ENCODE results near the gene RABEP2. TPM values are rescaled to one million over a fixed set of nuclear protein-coding genes. Genes with fewer than 3 reads are reported as not detected.

The RABEP2 gene
- total and polyA plus RNA-seq, 9 of the 15 experiments (the other 6 are each of a cell fraction or from before 2014, with no cell fraction given), result 0.15 to 13.4 (median 3.5) TPM

GRCh38 chr16:28950648-28951409 is 25.8 kb upstream of the RABEP2 start, which contains the start of gene NFATC2IP (continued):
- TF ChIP-seq FOXM1 (IDR thresholded peaks at IDR 0.05; ENCODE audit: low read depth) (no peak), FOXM1 (CRISPR knock-in tag; IDR thresholded peaks at IDR 0.05; ENCODE audit: low read depth) (no peak; the same call in 1 of the 2 replicates), TBP (optimal IDR thresholded peaks at IDR 0.05; ENCODE audit: low read depth, low read length) (peak; percentile 83), SMAD3 (CRISPR knock-in tag; conservative IDR thresholded peaks at IDR 0.05) (no peak), ZSCAN32 (CRISPR knock-in tag; IDR thresholded peaks at IDR 0.05) (no peak), ZNF717 (CRISPR knock-in tag; IDR thresholded peaks at IDR 0.05) (no peak), BRCA1 (IDR thresholded peaks at IDR 0.05) (no peak), BRCA1 (CRISPR knock-in tag; IDR thresholded peaks at IDR 0.05) (no peak), CBX2 (IDR thresholded peaks at IDR 0.05; ENCODE audit: insufficient read depth, low read length, poor library complexity, severe bottlenecking) (no peak), EP300 (IDR thresholded peaks at IDR 0.05; ENCODE audit: low read length) (no peak), ZNF512 (tag; IDR thresholded peaks at IDR 0.05) (no peak), STAT5B (CRISPR knock-in tag; IDR thresholded peaks at IDR 0.05) (no peak), MITF (IDR thresholded peaks at IDR 0.05) (no peak), ZNF561 (CRISPR knock-in tag; conservative IDR thresholded peaks at IDR 0.05) (no peak), ATF2 (CRISPR knock-in tag; IDR thresholded peaks at IDR 0.05) (no peak), NKRF (IDR thresholded peaks at IDR 0.05; ENCODE audit: borderline replicate concordance) (no peak), ZNF41 (CRISPR knock-in tag; conservative IDR thresholded peaks at IDR 0.05) (no peak), CREBBP (IDR thresholded peaks at IDR 0.05; ENCODE audit: low read depth, low read length) (no peak), NR3C1 (CRISPR knock-in tag; IDR thresholded peaks at IDR 0.05) (0 out of 2 replicates have a peak, but pooled peaks have one; percentile 23), ZKSCAN1 (IDR thresholded peaks at IDR 0.05; ENCODE audit: low read depth, low read length) (no peak), JUND (IDR thresholded peaks at IDR 0.05; ENCODE audit: borderline replicate concordance, low read depth, low read length) (peak; percentile 48; the same call in 1 of the 2 replicates), JUND (tag; IDR thresholded peaks at IDR 0.05; ENCODE audit: borderline replicate concordance, low read depth, low read length) (no peak), CCNT2 (IDR thresholded peaks at IDR 0.05; ENCODE audit: borderline replicate concordance, extremely low read depth, insufficient read length, low read depth, low read length) (peak; percentile 45)
